OCI-LY3 (cell line): ENCODE results near the gene RAB3GAP1.

Experiments
- EZH2phosphoT487 ChIP-seq: fragments of 200-600 bp; shearing (Covaris generic); IDR thresholded peaks from 2 replicates; pipeline ENCODE4 v1.6.1; 2018; ENCODE audit warnings: antibody characterized with exemption, mixed run types, low read depth
- TF ChIP-seq, protein P1 (sequence below): fragments of 200-600, 300-600 bp; sonication (generic); IDR thresholded peaks from 2 replicates; pipeline ENCODE4 v1.5.1; 2014; ENCODE audit warnings: antibody characterized with exemption, low read length, low read depth

GRCh38 chr2:135059577-135059976, 7.5 kb downstream of the RAB3GAP1 start:
- no peak for TF ChIP-seq EZH2phosphoT487
- TF ChIP-seq, protein P1, sequence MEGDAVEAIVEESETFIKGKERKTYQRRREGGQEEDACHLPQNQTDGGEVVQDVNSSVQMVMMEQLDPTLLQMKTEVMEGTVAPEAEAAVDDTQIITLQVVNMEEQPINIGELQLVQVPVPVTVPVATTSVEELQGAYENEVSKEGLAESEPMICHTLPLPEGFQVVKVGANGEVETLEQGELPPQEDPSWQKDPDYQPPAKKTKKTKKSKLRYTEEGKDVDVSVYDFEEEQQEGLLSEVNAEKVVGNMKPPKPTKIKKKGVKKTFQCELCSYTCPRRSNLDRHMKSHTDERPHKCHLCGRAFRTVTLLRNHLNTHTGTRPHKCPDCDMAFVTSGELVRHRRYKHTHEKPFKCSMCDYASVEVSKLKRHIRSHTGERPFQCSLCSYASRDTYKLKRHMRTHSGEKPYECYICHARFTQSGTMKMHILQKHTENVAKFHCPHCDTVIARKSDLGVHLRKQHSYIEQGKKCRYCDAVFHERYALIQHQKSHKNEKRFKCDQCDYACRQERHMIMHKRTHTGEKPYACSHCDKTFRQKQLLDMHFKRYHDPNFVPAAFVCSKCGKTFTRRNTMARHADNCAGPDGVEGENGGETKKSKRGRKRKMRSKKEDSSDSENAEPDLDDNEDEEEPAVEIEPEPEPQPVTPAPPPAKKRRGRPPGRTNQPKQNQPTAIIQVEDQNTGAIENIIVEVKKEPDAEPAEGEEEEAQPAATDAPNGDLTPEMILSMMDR, result no peak
